ENCODE measurements around the gene ITGAL.
A peak's percentile ranks its signal among the peaks of the same experiment; 100 is the strongest.
"Not testable (repeated sequence)": the region's sequence is repeated elsewhere in the genome, so short reads cannot be mapped to it uniquely, and the experiment has no call there.

Gene ITGAL

GRCh38 chr16:30472328-30472942, at the start of gene ITGAL:
ITGAL (plus strand) TSS chr16:30472742; CDS start chr16:30472838, 96 bp downstream.
- DNase-seq, result peak; percentile 43

- DNase-seq, result no peak
These were observed 44.5 kb upstream of the ITGAL start for GRCh38 chr16:30428055-30428454.

- no peak for DNase-seq
These were observed 43.2 kb upstream of the ITGAL start for GRCh38 chr16:30429418-30429677.

GRCh38 chr16:30429678-30430427, 42.7 kb upstream of the ITGAL start, which contains the start of gene DCTPP1:
DCTPP1 (minus strand) TSS chr16:30430030; CDS start chr16:30429980, 50 bp downstream.
- DNase-seq, result peak; percentile 97

- no peak for DNase-seq
These were observed 42.0 kb upstream of the ITGAL start for GRCh38 chr16:30430428-30430970.

GRCh38 chr16:30434852-30435251, 37.7 kb upstream of the ITGAL start:
- DNase-seq, result no peak

GRCh38 chr16:30437511-30438046, 35.0 kb upstream of the ITGAL start:
- DNase-seq, result no peak

GRCh38 chr16:30438835-30439234, 33.7 kb upstream of the ITGAL start:
- no peak for DNase-seq

GRCh38 chr16:30439720-30440348, 32.7 kb upstream of the ITGAL start:
- no peak for DNase-seq

GRCh38 chr16:30443631-30444030, 28.9 kb upstream of the ITGAL start:
- no peak for DNase-seq

GRCh38 chr16:30444231-30445148, 28.1 kb upstream of the ITGAL start:
- no peak for DNase-seq

- DNase-seq, result no peak
These were observed 27.5 kb upstream of the ITGAL start for GRCh38 chr16:30445149-30445407.

- peak; percentile 97 for DNase-seq
These were observed 26.9 kb upstream of the ITGAL start, which contains the start of gene SEPHS2 for GRCh38 chr16:30445408-30446202. SEPHS2 (minus strand) TSS chr16:30445874; CDS start chr16:30445727, 147 bp downstream.

- DNase-seq, result no peak
These were observed 26.3 kb upstream of the ITGAL start for GRCh38 chr16:30446203-30446595.

- no peak for DNase-seq
These were observed 24.9 kb upstream of the ITGAL start for GRCh38 chr16:30447512-30448226.

GRCh38 chr16:30449116-30449435, 23.5 kb upstream of the ITGAL start:
- no peak for DNase-seq

- DNase-seq, result not testable (repeated sequence)
These were observed 19.6 kb upstream of the ITGAL start for GRCh38 chr16:30452709-30453580.

- DNase-seq, result no peak
These were observed 16.2 kb upstream of the ITGAL start for GRCh38 chr16:30456302-30456701.

GRCh38 chr16:30457256-30457655, 15.3 kb upstream of the ITGAL start:
- DNase-seq, result no peak

All from femur (tissue), 1 donor.